ENCODE measurements around the gene LPXN.

The LPXN gene

DNA sequence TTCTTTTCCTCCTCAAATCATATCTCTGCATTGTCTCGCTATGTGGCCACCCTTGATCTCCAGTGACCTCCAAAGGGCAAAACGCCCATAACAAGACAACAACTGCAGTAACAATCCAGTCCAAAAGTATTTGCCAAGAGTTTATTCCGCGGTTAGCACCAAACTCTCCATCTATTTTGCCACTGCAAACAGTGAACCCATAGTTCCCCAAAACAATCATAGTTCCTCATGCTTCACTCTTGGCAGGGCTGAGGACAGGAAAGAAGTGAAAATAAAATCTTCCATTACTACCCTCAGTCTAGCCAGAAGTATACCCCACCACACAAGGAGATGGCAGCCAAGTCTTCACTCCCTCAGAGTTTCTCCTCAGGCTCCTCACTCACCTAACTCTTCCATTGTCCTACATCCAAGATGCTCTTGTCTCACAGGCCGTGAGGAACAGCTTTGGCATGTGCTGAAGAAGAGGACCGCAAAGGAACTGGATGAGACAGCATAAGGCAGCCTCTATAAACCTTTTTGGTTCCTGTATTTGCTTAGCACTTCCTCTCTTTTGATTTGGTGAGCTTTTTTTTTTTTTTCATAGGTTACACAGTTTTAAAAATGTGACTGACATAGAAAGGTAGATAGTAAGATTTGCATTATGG is at the start of gene LPXN:
Gene LPXN, minus strand, starts transcription at position 480 of the 644 bp plus-strand sequence. Its CDS starts 84 bp downstream, at position 396.
- peak; percentile 10 for DNase-seq

DNA sequence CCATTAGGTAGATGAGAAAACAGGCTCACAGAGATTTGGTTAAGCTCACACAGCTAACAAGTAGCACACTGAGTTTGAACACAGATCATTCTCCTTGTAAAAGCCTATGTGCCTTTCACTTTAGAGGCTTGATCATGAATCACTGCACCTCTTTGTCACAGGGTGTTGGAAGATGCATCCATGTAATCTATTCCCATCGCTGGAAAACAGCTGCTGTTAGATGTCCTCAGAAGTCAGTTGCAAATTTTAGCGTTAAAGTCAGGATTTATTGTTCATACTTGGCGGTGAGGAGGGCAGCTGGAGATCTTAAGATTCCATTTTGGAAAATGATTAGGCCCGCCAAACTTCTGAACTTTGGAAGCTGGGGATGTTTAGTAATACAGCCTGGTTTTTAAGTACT is 49.4 kb upstream of the LPXN start:
- no peak for DNase-seq

DNA sequence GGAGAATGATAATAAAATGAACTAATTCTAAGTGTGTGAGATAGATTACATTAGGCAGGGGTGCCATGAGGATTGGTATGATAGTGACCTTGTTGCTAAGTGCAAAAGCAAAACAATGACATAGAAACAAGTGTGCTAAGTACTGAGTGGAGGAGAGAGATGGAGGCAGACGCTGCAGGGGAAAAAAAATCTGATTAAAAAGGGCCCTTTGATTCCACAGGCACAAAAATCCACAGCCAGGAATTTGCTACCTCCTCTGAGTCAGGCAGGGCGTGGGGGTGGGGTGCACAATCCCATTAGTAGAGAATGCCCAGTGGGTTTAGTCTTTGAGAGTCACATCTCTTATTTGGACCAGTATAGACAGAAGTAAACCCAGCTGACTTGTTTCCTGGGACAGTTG is 46.7 kb upstream of the LPXN start, which contains the start of gene CNTF:
Gene CNTF, plus strand, starts transcription at position 322 of the 400 bp plus-strand sequence. CDS start 88 bp downstream, outside the sequence.
- DNase-seq = no peak

DNA sequence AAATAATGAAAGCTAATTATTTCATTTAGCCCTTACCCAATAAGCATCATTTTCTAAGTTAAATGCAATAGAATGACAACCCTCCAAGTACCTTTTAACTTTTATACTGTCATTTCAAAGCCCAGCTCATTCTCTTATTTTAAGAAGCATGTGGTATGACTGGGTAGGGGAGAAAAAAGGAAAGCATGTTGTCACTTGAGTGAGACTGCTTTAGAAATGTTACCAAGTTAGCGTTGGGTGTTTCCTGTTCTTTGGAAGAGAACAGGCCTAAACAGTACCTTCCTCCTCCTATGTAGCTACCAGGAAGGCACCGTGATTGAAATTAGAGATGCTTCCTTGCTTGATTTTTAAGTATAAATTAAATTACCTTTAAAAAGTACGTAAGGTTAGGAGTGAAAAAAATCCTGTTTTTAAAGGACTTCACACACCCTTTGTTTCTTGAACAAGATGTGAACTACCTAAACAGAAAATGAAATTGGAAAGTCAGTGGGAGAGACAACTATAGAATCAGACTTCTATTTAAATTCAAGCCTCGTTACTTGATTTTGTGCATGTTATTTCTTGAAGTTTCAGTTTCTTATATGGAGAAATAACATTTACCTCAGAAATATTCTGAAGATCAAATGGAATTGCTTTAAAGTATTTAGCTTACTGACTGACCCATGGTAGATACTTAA is 46.1 kb upstream of the LPXN start:
- DNase-seq = no peak

DNA sequence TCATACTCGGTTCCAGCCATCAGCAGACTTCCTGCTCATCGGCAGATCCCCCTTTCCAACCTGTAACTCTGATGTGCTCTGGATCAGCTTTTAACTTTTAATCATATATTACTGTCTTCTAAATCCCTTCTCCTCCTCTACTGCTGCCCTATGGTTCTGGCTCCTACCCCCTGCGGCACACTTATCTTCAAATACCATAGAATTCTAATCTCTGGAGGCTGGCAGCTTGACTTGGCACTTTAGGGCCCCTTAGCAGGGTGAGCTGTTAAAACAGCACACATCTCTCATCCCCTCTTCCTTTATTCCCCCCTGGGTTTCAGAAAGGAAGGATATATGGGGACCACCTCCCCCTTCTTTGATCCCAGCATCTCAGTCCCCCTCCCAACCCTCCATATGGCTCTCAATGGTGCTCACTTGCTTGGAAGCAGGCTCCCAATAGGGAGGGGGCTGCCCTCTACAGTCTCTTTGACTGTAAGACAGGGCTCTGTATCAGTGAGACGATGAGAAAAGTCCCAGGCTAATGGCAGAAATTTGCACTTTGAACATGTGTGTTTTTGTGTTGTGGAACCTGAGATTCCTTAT is 42.4 kb upstream of the LPXN start:
- no peak for DNase-seq

DNA sequence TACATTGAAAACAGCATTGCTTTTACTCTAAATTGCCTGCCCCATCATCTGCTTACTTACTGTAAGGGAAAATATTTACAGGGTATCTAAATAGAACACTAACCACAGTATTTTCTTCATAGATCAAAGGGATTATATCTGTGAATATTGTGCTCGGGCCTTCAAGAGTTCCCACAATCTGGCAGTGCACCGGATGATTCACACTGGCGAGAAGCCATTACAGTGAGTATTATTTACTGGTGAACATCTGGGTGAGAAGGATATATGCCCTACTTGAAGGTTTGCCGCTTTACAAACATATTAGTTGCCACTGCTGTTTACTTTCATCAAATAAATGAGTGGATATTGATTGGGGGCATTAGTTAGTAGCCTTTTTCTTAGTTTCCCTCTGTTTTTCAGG is 40.9 kb upstream of the LPXN start:
- no peak for DNase-seq

DNA sequence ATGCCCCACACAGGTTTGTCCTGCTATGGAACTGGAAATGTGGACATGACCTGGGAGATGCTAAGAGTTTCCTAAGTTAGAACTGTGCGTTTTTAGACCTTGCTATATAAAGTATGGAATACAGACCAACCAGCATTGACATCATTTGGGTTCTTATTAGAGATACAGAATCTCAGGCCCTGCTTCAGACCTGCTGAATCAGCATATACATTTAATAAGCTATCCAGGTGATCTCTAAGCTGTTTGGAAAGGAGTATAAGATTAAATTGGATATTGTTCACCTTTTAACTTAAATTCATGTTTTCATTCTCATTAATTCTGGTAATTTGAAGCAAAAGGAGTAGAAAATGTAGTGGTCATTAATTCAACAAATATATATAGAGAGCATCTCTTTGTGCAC is 39.9 kb upstream of the LPXN start:
- DNase-seq = no peak

DNA sequence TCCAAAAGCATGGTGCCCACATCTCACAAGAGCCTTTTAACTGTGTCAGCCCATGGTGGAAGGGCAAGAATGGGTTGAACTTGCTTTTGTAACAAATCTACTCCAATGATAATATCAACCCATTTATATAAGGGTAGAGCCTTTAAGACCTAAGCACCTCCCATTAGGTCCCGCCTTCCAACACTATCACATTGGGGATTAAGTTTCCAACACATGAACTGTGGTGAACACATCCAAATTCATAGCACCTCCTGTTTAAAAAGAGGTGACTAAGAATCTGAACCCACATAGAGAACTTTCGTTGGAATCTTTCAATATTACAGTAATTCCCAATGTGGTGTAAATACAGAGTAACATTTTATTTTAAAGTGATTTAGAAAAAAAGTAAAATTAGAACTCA is 37.6 kb upstream of the LPXN start:
- no peak for DNase-seq

DNA sequence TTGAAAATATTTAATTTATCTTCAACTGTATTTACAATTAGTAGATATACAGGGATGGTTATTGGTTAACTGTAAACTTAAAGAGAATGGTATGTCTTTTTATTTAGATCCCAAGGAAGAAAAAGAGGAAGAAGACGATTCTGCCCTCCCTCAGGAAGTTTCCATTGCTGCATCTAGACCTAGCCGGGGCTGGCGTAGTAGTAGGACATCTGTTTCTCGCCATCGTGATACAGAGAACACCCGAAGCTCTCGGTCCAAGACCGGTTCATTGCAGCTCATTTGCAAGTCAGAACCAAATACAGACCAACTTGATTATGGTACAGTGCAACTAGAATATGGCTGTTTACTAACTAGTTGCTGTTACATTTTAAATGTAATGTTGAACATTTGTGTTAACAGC is 34.1 kb upstream of the LPXN start:
- DNase-seq = no peak

DNA sequence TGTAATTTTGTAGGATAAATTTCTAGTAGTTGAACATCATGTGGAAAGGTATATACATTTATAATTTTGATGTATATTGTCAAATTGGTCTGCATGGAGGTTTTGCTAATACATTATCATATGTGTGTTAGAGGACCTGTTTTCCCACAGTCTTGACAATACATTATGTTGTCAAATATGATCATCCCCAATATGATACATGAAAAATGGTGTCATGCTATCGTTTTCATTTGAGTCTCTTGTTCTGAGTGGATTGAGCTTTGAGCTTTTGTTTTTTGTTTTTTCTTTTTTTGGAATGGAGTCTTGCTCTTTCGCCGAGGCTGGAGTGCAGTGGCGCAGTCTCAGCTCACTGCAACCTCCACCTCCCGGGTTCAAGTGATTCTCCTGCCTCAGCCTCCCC is 32.7 kb upstream of the LPXN start:
- DNase-seq = no peak

DNA sequence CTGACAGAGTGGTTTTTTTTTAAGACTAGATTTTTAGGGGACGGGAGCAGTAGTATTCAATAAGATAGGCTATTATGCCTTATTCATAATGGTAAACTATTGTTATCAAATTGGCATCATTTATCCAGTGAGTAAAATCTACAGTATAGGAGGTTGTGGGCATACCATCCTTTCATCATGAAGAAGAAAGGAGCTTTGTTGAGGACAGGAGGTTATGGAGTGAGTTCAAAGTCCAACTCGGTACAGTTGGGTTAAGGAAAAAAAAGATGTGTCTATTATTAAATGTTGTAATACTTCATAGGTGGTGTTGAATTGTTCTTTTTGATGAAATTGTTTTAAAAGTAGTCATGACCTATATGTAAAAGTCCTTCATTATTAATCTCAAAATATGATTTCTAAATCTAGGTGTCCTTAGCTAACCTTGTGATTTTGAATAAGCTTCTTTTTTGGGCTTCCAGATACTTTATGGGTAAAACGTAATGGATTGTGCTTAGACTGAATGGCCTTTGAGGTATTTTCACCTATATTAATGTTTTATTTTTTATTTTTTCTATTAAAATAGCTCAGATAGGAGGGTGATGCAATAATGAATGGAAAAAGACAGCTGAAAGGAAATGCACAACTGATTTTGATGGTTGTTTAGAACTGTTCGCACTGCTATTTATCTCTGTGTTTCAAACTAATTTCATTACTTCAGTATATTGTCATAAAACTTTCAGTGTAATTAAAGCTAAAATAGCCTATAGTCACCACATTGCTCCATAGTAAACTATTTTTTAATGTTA is 31.5 kb upstream of the LPXN start:
- no peak for DNase-seq

DNA sequence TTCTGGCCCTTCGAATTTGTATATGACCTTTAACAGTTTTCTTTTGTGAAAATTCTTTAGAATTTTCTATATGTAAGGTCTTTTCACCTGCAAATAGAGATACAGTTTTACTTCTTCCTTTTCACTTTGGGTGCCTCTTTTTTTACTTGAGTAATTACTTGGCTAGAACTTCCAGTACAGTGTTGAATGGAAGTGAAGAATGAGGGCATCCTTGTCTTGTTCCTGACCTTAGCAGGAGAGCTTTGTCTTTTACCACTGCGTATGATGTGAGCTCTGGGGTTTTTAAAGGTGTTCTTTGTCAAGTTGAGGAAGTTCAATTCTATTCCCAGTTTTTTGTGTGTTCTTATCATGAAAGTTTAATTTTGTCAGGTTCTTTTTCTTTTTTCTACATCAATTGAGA is 24.9 kb upstream of the LPXN start:
- DNase-seq = no peak

DNA sequence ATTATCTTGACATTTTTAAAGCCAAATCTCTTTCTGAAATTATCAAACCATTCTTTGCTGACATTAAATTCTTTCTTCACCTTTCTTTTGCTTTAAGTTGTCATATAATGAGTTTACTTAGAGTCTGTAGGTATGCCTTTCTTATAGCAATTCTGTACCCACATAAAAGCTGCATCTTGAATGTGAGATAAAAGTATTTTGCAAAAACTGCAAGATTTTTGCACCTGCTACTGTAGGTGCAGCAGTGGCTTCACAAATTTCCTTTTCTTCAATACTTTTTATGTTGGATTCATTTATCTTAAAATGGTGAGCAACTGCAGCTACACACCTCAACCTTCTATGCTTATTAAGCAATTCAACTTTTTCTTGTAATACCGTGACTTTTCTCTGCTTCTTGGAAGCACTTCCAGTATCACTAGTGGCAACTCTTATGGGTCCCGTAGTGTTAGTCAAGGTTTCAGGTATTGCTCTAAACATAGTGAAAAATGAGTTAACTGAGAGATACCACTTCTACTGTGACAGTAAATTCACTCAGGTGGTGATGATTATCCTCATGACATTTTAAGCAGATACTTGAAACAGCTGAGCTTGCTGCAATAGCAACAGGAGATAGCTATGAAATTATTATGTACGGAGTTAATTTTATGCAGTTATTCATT is 22.0 kb upstream of the LPXN start:
- no peak for DNase-seq

DNA sequence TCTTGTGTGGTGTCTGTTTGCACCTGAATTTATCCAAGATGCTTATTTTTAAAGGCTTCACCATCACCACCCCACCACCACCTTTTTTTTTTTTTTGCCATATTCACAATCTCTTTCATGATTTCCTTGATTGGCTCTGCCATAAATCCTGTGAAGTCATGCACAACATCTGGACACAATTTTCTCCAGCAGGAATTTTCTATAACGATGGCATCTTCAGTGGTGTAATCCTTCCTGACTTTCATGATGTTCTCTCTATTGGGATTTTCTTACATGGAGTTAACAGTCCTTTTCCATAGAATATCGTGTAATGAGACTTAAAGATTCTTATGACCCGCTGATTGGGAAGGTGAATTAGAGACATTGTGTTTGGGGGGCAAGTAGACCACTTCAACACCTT is 21.0 kb upstream of the LPXN start:
- no peak for DNase-seq

DNA sequence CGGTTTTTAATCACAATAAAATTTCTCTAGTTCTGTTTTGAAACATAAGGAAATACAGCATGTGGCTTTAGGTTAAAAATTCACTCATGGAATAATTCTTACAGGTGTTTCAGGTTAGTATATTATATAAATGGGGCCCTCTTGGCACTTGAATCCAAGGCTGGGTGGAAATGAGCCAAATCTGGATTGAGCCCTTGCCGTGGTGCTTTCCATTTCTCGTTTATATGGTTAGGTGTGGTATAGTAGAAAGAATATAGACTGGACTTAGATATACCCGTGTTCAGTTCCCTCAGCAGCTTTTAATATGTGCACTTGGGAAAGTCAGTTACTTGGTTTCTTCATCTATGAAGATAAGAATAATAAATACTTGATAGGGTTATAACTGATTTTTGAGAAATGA is 19.2 kb upstream of the LPXN start:
- no peak for DNase-seq

DNA sequence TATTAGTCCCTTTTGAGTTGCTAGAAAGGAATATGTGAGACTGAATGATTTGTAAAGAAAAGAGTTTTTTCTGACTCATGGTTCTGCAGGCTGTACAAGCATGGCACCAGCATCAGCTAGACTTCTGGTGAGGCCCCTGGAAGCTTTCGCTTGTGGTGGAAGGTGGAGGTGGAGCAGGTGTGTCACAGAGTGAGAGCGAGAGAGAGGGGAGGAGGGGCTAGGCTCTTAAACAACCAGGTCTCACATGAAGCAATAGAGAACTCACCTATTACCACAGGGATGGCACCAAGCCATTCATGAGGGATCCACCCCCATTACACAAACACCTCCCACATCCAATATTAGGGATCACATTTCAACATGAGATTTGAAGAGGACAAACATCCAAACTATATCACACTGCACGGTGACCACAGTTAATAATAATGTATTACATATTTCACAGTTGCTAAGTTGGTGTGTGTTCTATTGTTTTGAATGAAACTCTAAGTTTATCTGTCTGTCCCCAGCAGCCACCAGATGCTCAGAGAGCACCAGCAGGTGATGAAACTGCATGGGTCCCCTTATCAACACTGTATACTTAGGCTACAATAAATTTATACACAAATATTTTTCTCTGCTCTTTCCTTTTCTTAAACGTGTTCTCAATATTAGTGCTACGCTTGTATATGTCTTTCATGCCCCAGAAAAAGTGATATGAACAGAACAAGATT is 17.3 kb upstream of the LPXN start:
- no peak for DNase-seq

DNA sequence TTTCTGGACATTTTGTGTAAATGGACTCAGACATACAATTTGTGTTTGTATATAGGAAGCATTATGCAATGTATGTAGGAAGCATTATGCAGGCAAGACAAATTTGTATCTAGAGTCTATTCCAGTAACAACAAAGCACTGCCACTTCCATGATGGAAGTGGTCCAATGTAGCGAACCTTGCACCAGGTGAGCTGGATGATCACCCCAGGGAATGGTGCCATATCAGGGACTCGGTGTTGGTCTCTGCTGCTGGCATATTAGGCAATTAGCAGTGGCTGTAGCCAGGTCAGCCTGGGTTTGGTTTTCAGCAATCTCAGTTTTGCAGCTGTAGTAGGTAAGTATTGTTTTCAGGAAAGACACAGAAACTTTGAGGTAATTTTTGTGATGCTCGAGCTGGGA is 16.0 kb upstream of the LPXN start:
- no peak for DNase-seq

DNA sequence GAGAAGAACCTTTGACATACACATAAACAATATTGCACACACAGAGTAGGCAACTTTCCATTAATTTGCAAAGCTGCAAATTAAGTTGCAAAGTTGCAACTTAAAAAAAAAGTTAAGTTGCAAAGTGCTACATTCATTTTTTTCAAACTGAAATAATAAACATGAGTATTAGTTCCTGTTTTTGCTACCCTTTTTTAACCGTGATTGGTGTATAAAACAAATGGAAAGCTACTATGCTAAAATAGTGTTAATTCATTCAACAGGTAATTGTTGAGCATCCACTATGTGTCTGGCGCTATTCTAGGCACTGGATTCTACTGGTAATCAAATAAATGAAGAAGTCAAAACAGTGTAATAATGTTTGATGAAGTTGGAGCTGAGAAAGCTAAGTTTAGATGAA is 11.3 kb upstream of the LPXN start:
- no peak for DNase-seq

DNA sequence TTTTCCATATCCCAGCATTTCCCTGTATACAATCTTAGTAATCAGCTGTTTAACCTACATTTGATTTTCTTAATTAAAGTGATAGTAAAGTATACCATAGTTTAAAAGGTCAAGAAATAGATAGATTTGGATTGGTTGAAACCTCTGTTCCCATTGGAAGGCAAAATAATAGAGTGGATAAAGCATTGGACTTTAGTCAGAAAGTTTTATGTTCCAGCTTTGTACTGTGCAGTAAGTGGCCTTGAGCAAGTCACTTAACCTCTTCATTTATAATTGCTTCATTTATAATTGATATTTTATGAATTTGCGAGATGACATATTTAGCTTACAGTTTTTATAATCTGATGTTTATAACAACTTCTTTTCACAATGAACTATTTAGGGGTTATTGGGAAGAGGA is 6.8 kb upstream of the LPXN start:
- DNase-seq = no peak

DNA sequence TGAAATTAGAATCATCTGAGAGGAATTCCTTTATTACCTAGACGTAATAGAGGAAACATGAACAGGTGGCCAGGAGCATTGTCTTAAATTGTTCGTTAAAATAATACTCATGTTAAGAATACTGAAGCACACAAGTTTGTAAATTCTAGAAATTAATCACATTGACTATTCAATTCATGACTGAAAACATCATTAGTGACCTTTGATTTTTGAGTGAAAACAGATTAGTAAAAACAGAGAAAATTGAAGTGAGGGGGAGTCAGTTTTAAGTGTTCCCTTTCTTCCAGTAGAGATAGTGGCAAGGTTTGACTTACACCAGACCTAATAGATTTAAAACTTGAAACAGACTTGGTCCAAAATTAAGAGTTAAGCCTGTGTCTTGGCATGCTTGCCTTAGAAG is 4.7 kb upstream of the LPXN start:
- DNase-seq = no peak

DNA sequence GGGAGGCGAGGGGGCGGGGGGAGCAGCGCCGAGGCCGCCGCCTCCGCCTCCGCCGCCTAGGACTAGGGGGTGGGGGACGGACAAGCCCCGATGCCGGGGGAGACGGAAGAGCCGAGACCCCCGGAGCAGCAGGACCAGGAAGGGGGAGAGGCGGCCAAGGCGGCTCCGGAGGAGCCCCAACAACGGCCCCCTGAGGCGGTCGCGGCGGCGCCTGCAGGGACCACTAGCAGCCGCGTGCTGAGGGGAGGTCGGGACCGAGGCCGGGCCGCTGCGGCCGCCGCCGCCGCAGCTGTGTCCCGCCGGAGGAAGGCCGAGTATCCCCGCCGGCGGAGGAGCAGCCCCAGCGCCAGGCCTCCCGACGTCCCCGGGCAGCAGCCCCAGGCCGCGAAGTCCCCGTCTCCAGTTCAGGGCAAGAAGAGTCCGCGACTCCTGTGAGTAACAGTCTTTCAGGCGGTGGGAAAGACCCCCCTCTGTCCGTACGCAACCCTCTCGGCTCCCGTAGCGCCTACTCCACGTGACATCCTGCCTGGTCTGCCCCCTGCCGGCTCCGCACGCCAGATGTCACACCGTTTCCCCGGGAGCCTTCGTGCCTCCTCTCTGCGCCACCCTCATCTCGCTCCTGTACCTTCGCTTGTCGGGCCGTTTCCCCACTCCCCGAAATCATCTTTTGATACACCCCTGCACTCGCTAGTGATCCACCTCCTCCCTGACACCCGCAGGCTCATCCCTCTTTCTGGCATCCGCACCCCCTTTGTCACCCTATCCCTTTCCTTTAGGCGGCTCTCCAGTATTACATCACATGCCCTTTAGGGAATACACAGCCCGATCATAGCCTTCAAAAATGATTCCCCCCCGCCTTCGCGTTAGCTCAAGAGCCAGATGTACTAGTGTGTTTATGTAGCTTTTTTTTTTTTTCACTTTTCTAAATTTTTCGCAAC is 3.8 kb upstream of the LPXN start:
- DNase-seq = peak; percentile 76
